Measurements from ENCODE around the gene S1PR4. TPM values are rescaled to one million over a fixed set of nuclear protein-coding genes. Genes with fewer than 3 reads are reported as not detected.

Gene S1PR4
- total and polyA plus RNA-seq, 2 experiments from 2014 or later = not detected

- Histone ChIP-seq H3K4me3 (no peak overlapping the region), H3K9ac (no peak overlapping the region), H3K79me2 (ENCODE audit: insufficient read depth) (no peaks in the 10 kb centered on the region), H3F3A (ENCODE audit: insufficient read depth) (no peaks in the 10 kb centered on the region), H3K9me3 (ENCODE audit: low read depth) (no peaks in the 10 kb centered on the region), H3K4me2 (ENCODE audit: unreplicated experiment) (no peak overlapping the region), H3K27me3 (replicated peaks; ENCODE audit: insufficient read depth) (no peaks in the 10 kb centered on the region), H3K4me1 (ENCODE audit: insufficient read depth) (no peaks in the 10 kb centered on the region), H3K9me2 (ENCODE audit: insufficient read depth) (no peaks in the 10 kb centered on the region), H2AFZ (no peak overlapping the region), H3K36me3 (ENCODE audit: low read depth) (no peaks in the 10 kb centered on the region; the same call in 1 of the 2 replicates), H4K20me1 (ENCODE audit: insufficient read depth) (no peaks in the 10 kb centered on the region), H3K27ac (no peak overlapping the region)
- in situ Hi-C loops (cut with MboI) = no loop called here
- no peak for DNase-seq
- 87 to 88% methylated on average over 26 to 28 of the region's 33 CpGs for WGBS, 2 experiments (ENCODE audit: low coverage in 1 of 2, low lambda C conversion rate in 2 of 2, missing lambda C conversion rate in 2 of 2)
- TF ChIP-seq EZH2 (IDR thresholded peaks at IDR 0.05; ENCODE audit: insufficient read depth, poor library complexity, severe bottlenecking) (no peak), EZH2phosphoT487 (IDR thresholded peaks at IDR 0.05; ENCODE audit: insufficient read depth, low read depth) (no peak)
Observed at GRCh38 chr19:3208317-3209207, 30.0 kb downstream of the S1PR4 start.

DNA sequence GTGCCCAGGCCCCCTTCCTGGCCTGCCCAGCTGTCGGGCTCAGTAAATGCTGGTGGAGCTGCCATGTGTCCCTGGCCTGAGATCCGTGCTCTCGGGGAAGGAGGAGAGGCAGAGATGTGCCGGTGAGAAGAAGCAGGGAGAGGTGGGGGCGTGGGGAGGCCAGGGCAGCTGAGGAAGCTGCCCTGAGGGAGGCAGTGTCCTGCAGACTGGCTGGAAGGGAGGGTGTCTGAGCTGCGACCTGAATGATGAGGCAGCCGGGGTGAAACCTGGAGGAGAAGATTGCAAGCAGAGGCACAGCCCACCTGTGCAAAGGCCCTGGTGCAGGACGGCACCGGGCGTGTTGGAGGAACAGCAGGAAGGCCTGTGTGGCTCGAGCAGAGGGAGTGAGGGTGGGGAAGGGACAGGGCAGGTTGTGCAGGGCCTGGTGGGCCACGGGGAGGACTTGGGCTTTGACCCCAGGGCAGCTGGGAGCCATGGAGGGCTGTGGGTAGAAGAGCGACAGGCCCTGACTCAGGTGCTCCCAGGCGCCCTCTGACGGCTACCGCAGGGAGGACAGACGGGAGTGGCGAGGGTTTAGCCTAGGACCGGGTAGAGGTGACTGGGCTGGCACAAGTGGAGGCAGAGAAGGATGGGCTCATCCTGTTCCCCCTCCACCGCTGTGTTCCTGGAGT lies 31.9 kb downstream of the S1PR4 start:
- H3K4me1 ChIP-seq (ENCODE audit: insufficient read depth) = no peaks in the 10 kb centered on the region
- no peaks in the 10 kb centered on the region for H4K20me1 ChIP-seq (ENCODE audit: insufficient read depth)
- peak; percentile 62 for DNase-seq
- WGBS, 2 experiments (ENCODE audit: low coverage in 1 of 2, low lambda C conversion rate in 2 of 2, missing lambda C conversion rate in 2 of 2) = 43 to 44% methylated on average over 19 to 20 of the region's 20 CpGs
- H3K36me3 ChIP-seq (ENCODE audit: low read depth) = no peaks in the 10 kb centered on the region
- H3K9me2 ChIP-seq (ENCODE audit: insufficient read depth) = no peaks in the 10 kb centered on the region
- H3K4me3 ChIP-seq = no peak overlapping the region
- in situ Hi-C loops (cut with MboI) = no loop called here
- no peaks in the 10 kb centered on the region for H3K9me3 ChIP-seq (ENCODE audit: low read depth)
- TF ChIP-seq EZH2 (IDR thresholded peaks at IDR 0.05; ENCODE audit: insufficient read depth, poor library complexity, severe bottlenecking) (no peak), EZH2phosphoT487 (IDR thresholded peaks at IDR 0.05; ENCODE audit: insufficient read depth, low read depth) (no peak)
- no peaks in the 10 kb centered on the region for H3K27me3 ChIP-seq (replicated peaks; ENCODE audit: insufficient read depth)
- no peak overlapping the region for H2AFZ ChIP-seq
- H3F3A ChIP-seq (ENCODE audit: insufficient read depth) = no peaks in the 10 kb centered on the region
- H3K27ac ChIP-seq = no peak overlapping the region
- H3K4me2 ChIP-seq (ENCODE audit: unreplicated experiment) = no peak overlapping the region
- H3K9ac ChIP-seq = no peak overlapping the region
- H3K79me2 ChIP-seq (ENCODE audit: insufficient read depth) = no peaks in the 10 kb centered on the region

DNA sequence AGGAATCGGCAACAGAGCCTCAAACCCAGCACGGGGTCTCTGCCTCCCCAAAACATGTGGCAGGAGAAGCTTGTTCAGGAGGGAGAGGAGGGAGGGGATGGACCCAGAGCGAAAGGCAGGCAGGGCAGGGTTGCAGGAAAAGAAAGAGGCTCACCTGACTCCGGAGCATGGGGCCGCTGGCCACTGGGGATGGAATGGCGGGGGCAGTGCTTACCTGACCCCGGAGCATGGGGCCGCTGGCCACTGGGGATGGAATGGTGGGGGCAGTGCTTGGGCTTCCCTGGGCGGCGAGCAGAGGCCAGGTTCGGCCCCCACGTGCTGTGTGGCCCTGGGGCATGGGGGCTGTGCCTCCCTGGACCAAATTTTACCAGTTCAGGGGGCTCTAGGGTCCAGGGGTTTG lies 32.6 kb downstream of the S1PR4 start:
- H3K9ac ChIP-seq = no peak overlapping the region
- no peak for DNase-seq
- no peaks in the 10 kb centered on the region for H3K36me3 ChIP-seq (ENCODE audit: low read depth)
- no peak overlapping the region for H3K27ac ChIP-seq
- no peaks in the 10 kb centered on the region for H3F3A ChIP-seq (ENCODE audit: insufficient read depth)
- no peaks in the 10 kb centered on the region for H3K79me2 ChIP-seq (ENCODE audit: insufficient read depth)
- H4K20me1 ChIP-seq (ENCODE audit: insufficient read depth) = no peaks in the 10 kb centered on the region
- TF ChIP-seq EZH2phosphoT487 (IDR thresholded peaks at IDR 0.05; ENCODE audit: insufficient read depth, low read depth) = no peak
- no peak for TF ChIP-seq EZH2 (IDR thresholded peaks at IDR 0.05; ENCODE audit: insufficient read depth, poor library complexity, severe bottlenecking)
- no peak overlapping the region for H3K4me3 ChIP-seq
- 26 to 32% methylated on average over 8 to 10 of the region's 12 CpGs for WGBS, 2 experiments (ENCODE audit: low coverage in 1 of 2, low lambda C conversion rate in 2 of 2, missing lambda C conversion rate in 2 of 2)
- H3K4me2 ChIP-seq (ENCODE audit: unreplicated experiment) = no peak overlapping the region
- H2AFZ ChIP-seq = no peak overlapping the region
- no peaks in the 10 kb centered on the region for H3K4me1 ChIP-seq (ENCODE audit: insufficient read depth)
- no peaks in the 10 kb centered on the region for H3K27me3 ChIP-seq (replicated peaks; ENCODE audit: insufficient read depth)
- H3K9me2 ChIP-seq (ENCODE audit: insufficient read depth) = no peaks in the 10 kb centered on the region
- in situ Hi-C loops (cut with MboI) = no loop called here
- H3K9me3 ChIP-seq (ENCODE audit: low read depth) = no peaks in the 10 kb centered on the region

DNA sequence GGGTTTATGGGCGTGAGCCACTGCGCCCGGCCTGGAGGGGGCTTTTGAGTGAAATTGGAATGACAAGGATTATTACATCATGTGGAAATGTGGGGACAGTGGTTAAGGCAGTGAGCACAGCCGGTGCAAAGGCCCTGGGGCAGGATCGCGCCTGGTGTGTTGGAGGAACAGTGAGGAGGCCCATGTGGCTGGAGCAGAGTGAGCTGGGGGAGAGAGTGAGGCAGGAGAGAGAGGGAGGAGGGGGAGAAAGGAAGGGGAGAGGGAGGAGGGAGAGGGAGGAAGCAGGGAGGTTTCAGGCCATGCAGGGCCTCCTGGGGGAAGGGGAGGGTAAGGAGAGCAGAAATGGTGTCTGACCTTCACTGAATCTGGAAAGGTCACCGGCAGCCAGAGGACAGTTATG lies 34.6 kb downstream of the S1PR4 start:
- Histone ChIP-seq H3K36me3 (ENCODE audit: low read depth) (no peaks in the 10 kb centered on the region), H3K27ac (no peak overlapping the region), H3K9me3 (ENCODE audit: low read depth) (no peaks in the 10 kb centered on the region), H2AFZ (no peak overlapping the region), H3F3A (ENCODE audit: insufficient read depth) (no peaks in the 10 kb centered on the region), H3K4me1 (ENCODE audit: insufficient read depth) (no peaks in the 10 kb centered on the region), H3K4me2 (ENCODE audit: unreplicated experiment) (no peak overlapping the region), H3K27me3 (replicated peaks; ENCODE audit: insufficient read depth) (no peaks in the 10 kb centered on the region), H3K9ac (no peak overlapping the region), H4K20me1 (ENCODE audit: insufficient read depth) (no peaks in the 10 kb centered on the region), H3K79me2 (ENCODE audit: insufficient read depth) (no peaks in the 10 kb centered on the region), H3K9me2 (ENCODE audit: insufficient read depth) (no peaks in the 10 kb centered on the region), H3K4me3 (no peak overlapping the region)
- TF ChIP-seq EZH2phosphoT487 (IDR thresholded peaks at IDR 0.05; ENCODE audit: insufficient read depth, low read depth) = no peak
- no peak for TF ChIP-seq EZH2 (IDR thresholded peaks at IDR 0.05; ENCODE audit: insufficient read depth, poor library complexity, severe bottlenecking)
- 88 to 96% methylated on average over 6 to 7 of the region's 7 CpGs for WGBS, 2 experiments (ENCODE audit: low coverage in 1 of 2, low lambda C conversion rate in 2 of 2, missing lambda C conversion rate in 2 of 2)
- no peak for DNase-seq
- in situ Hi-C loops (cut with MboI) = no loop called here
